Lower leg skin (tissue), 3 donors: ENCODE measurements around the gene ACACA.

Experiments used
- CTCF ChIP-seq, 3 donors: fragments of 450-650 bp; IDR thresholded peaks; one replicate each; pipeline ENCODE4 v1.5.1; 2016; ENCODE audit warnings: antibody characterized with exemption in 3 of 3, mild to moderate bottlenecking in 3 of 3, moderate library complexity in 2 of 3
- POLR2A ChIP-seq, 2 donors: fragments of 450-650 bp; IDR thresholded peaks; one replicate each; pipeline ENCODE4 v1.6.1; 2016 to 2017; ENCODE audit warnings: antibody characterized with exemption in 2 of 2, mild to moderate bottlenecking in 1 of 2, moderate library complexity in 1 of 2

GRCh38 chr17:37148156-37148555 is 258.5 kb downstream of the ACACA start:
- TF ChIP-seq CTCF (IDR thresholded peaks at IDR 0.05): no peak
- TF ChIP-seq POLR2A (IDR thresholded peaks at IDR 0.05): no peak
